GM12873 (cell line): ENCODE data around the gene COPB1.

Source experiments
- CTCF ChIP-seq: IDR thresholded peaks from 2 replicates; pipeline ENCODE4 v1.5.1; 2012; ENCODE audit warnings: low read depth, mild to moderate bottlenecking, moderate library complexity, low read length, control low read depth; ENCODE audit not compliant: insufficient read depth; ENCODE audit errors: missing control alignments

Gene COPB1

GRCh38 chr11:14499560-14500180 is at the start of gene COPB1:
COPB1 (minus strand) TSS chr11:14499811; CDS start chr11:14498928, 883 bp downstream.
- TF ChIP-seq CTCF, result no peak

- TF ChIP-seq CTCF, result no peak
Observed at GRCh38 chr11:14547440-14547839, 47.8 kb upstream of the COPB1 start.

DNA sequence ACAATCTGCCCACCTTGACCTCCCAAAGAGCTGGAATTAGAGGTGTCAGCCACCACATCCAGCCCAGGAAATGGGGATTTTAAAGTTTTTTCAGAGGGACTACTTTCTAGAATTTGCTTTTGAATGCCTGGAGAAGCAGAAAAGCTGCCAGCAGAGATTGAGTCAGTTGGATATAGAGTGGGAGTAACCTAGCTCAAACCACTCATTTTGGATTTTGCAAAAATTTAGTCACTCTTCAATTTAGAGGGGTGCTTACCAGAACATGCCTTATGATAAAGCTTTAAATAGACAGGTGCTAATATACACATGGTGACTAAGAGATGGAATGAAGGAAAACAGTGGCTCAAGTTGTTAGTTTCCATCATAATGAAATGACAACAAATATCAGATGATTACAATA is 47.1 kb upstream of the COPB1 start:
- no peak for TF ChIP-seq CTCF

GRCh38 chr11:14544611-14545010 is 45.0 kb upstream of the COPB1 start:
- no peak for TF ChIP-seq CTCF

DNA sequence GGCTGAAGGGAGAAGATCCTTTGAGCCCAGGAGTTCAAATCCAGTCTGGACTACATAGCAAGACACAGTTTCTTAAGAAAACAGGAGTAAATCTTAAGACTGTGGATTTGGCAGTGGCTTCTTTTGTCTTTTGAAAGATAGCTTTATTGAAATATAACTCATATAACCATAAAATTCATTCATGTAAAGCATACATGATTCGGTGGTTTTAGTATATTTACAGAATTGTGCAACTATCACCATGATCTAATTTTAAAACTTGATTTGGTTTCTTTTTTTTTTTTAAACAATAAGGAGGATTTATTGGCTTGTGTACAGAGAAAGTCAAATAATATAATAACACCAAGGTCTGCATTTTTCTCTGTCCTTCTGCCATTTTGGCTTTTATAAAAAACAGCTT is 43.6 kb upstream of the COPB1 start:
- TF ChIP-seq CTCF, result no peak

DNA sequence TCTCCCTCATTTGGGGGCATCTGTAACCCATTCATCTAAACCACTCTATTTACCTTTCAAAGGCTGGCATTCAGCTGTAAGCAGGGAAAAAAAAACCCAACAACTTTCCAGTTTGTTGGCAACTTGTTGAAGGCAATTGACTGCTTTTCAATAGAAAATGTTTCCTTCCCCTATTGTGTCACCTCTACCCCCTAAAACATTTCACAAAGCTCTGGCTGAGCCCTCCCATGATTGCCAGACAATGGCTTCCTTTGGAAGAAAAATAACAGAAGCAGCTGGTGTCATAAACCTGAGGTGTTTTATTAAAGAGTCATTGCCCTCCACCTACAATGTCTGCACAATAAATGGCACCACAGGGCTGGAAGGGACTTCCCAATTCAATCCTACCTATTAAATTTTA is 42.7 kb upstream of the COPB1 start:
- no peak for TF ChIP-seq CTCF

- no peak for TF ChIP-seq CTCF
Observed at GRCh38 chr11:14541192-14541947, 41.8 kb upstream of the COPB1 start.
